ENCODE measurements around the gene ARHGEF40.
"Not testable (repeated sequence)": the region's sequence is repeated elsewhere in the genome, so short reads cannot be mapped to it uniquely, and the experiment has no call there.

Gene ARHGEF40

GRCh38 chr14:21040370-21040925, 29.7 kb upstream of the ARHGEF40 start:
- DNase-seq: no peak

DNA sequence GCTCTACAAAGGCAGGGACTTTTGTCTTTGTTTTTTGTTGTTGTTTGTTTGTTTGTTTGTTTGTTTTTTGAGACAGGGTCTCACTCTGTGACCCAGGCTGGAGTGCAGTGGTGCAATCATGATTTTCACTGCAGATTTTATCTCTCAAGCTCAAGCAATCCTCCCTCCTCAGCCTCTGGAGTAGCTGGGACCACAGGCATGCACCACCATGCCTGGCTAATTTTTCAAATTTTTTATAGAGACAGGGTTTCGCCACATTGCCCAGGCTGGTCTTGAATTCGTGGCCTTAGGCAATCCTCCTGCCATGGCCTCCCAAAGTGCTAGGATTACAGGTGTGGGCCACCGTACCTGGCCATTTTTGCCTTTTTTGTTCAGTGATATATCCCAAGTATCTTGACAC, 29.2 kb upstream of the ARHGEF40 start:
- not testable (repeated sequence) for DNase-seq

- DNase-seq: no peak
These were observed 28.2 kb upstream of the ARHGEF40 start, which contains the start of gene RNASE7 for GRCh38 chr14:21041676-21042433. Gene RNASE7 (plus strand): TSS chr14:21042362. CDS start chr14:21042993, 631 bp downstream.

DNA sequence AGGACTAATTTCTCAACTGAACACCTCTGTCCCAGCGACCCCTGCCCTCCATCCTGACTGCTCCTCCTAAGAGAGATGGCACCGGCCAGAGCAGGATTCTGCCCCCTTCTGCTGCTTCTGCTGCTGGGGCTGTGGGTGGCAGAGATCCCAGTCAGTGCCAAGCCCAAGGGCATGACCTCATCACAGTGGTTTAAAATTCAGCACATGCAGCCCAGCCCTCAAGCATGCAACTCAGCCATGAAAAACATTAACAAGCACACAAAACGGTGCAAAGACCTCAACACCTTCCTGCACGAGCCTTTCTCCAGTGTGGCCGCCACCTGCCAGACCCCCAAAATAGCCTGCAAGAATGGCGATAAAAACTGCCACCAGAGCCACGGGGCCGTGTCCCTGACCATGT, 27.2 kb upstream of the ARHGEF40 start:
- DNase-seq: no peak

DNA sequence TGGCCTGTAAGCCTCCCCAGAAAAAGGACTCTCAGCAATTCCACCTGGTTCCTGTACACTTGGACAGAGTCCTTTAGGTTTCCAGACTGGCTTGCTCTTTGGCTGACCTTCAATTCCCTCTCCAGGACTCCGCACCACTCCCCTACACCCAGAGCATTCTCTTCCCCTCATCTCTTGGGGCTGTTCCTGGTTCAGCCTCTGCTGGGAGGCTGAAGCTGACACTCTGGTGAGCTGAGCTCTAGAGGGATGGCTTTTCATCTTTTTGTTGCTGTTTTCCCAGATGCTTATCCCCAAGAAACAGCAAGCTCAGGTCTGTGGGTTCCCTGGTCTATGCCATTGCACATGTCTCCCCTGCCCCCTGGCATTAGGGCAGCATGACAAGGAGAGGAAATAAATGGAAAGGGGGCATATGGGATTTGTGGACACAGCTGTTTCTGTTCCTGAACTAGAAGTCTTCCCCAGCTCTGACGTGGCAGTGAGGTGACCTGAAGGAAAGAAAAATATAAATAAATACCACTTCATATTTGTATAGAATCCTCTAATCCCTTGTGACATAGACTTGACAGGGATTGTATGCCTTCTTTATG, 26.6 kb upstream of the ARHGEF40 start:
- DNase-seq: no peak

- DNase-seq: no peak
These were observed 26.0 kb upstream of the ARHGEF40 start for GRCh38 chr14:21043974-21044618.

DNA sequence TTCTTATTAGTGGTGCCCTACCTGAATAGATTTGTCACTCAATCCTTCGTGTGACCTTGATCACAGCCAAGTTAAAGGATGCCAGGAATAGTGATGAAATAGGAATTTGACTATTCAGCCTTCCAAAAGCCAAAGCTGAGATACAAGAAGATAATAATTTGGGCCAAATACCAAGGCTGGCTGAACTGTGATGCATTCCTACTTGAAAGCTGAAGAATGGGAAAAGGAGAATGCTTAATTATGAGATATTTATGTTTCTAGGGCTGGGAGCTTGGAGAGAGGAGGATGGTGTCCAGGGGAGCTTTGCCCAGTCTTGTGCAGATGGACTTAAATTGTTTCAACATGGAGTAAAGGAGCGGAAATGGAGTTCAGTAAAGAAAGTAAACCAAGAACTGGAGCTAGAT, 22.7 kb upstream of the ARHGEF40 start:
- DNase-seq: no peak

DNA sequence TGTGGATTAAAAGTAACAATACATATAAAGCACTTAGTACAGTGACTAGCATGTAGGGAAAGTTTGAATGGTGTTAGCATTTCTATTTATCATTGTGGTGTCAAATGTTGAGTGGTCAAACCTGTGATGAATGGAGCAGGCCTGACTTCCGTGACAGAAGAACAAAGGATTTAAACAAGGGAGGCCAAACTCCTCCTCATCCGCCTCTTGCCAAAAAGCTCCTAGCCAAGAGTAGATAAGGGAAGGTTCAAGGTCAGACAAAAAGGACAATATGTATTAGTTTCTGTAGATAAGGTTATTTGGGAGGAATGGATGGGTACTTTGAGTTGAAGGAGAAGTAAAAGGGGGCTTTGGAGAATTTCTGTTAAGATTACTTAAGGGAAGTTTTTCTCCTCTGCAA, 21.5 kb upstream of the ARHGEF40 start:
- no peak for DNase-seq

GRCh38 chr14:21049271-21049673, 20.8 kb upstream of the ARHGEF40 start:
- DNase-seq: no peak

DNA sequence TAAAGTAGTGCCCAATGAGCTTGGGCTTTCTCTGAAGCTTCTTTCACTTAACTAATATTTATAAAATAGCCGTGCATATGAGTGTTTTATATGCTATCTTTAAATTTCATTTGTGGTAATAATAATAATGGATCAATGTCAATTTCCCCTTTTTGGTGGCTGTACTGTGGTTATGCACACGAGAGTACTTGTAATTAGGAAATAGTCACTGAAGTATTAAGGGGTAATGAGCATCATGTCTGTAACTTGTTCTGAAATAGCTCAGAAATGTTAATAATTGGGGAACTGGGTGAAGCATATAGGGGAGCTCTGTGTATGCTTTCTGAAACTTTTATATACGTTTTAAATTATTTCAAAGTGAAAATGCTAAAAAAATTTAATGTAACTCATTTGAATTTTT, 19.5 kb upstream of the ARHGEF40 start:
- DNase-seq: no peak

GRCh38 chr14:21053184-21054122, 16.7 kb upstream of the ARHGEF40 start:
- DNase-seq: no peak

DNA sequence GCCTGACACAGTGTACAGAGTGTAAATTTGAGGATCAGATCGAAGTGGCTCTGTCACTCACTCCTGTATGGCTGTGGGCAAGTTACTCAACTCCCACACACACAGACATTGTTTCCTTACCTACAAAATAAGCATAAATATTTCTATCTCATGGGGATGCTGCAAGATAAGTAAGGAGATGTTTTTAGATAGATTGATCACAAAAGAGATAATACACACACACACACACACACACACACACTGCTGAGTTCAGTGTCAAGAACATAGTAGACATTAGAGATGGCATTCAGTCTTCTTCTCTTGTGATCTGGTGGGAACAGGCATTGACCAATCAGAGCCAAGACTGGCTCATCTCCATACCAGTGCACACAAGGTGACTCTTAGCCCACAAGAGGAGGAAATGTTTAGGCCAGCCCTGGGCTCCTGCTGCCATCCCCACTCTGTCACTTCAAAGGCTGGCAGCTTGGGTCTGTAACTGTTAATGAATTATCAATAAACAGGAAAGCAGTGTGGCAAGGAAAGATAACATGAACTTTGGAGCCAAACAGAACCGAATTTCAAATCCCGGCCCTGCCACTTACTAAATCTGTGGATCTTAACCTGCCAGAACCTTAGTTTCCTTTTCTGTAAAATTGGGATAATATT, 15.9 kb upstream of the ARHGEF40 start:
- DNase-seq: no peak

DNA sequence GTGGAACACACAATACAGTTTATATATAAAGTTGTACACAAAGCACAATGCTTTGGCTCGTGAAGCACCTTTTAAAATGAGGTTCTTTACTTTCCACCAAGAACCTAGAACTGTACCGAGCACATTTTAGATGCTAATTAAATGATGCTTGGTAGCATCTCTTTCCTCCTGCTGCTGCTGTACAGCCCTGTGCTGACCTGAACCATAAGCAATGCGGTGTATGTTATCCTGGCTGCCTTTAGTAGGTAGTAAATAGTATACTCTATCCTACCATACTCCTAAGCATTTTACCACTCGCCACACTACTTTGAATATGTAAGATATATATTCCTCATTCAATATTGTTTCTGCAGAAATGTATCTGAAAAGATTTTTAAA, 15.3 kb upstream of the ARHGEF40 start:
- DNase-seq: no peak

GRCh38 chr14:21055432-21056117, 14.5 kb upstream of the ARHGEF40 start:
- no peak for DNase-seq

GRCh38 chr14:21056520-21057163, 13.5 kb upstream of the ARHGEF40 start:
- DNase-seq: no peak

DNA sequence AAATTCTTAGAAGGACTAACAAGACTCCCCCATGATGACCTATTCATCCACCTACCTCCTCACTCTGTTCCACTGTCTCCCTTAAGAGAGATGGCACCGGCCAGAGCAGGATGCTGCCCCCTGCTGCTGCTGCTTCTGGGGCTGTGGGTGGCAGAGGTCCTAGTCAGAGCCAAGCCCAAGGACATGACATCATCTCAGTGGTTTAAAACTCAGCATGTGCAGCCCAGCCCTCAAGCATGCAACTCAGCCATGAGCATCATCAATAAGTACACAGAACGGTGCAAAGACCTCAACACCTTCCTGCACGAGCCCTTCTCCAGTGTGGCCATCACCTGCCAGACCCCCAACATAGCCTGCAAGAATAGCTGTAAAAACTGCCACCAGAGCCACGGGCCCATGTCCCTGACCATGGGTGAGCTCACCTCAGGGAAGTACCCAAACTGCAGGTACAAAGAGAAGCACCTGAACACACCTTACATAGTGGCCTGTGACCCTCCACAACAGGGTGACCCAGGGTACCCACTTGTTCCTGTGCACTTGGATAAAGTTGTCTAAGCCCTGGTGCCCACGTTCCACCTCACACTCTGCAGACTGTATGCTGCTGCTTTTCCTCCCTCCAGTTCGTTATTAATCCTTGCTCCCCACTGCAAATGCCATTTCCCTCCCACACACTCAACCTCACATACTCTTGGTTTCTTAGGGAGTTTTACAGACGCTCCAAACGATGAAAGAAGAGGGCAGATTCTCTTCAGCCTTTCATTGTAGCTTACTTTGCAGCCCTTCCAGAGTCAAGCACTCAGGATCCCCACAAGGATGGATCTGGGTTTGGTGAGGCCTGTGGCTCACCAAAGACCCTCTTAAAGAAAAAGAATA, 12.1 kb upstream of the ARHGEF40 start, which contains the start of gene RNASE8:
Gene RNASE8, plus strand, starts transcription at position 20 of the 873 bp plus-strand sequence. Its CDS starts 71 bp downstream, at position 91.
- DNase-seq: no peak

GRCh38 chr14:21058903-21059302, 11.2 kb upstream of the ARHGEF40 start:
- DNase-seq: no peak

DNA sequence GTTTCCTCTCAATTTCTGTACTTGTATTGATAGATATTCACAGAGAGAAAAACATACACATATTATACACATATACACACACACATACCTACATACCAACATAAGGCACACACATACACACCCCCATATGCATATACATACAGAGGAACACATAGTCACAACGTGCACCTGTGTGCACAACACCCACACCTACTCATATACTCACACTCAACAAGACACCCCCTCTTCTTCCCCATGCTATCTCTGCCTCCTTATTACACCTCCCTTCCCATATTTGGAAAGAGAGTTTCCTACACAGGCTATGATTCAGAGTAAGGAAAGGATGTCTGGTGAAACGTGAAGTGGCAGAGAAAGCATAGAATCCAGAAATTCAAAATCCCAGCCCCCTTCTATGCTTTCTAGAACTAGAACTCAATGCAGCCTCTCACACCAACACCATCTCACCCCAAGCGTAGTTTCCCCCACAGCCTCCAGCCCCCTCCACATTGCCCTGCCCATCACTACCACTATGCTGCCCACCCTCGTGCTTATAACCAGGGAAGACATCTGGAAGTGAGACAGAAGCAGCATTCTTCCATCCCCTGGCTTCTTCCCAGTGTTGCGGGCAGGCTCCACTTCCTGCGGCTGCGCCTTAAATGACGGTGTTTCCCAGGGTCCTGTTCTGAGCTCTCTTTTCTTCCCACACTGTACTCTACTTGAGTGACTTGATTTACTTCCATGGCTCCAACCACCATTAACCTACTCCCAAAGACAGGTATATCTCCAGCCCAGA, 10.1 kb upstream of the ARHGEF40 start:
- DNase-seq: no peak
